ENCODE data around the gene ABLIM2. TPM values are rescaled to one million over a fixed set of nuclear protein-coding genes. Genes with fewer than 3 reads are reported as not detected.

Gene ABLIM2
- total RNA-seq, 1 donor from 2014 or later = 3.5 TPM

GRCh38 chr4:8146157-8146556 is 12.5 kb downstream of the ABLIM2 start:
- peaks cover 45% of the 10 kb centered on the region for H3K27me3 Mint-ChIP-seq (ENCODE audit: low read depth)
- no peak overlapping the region for H3K4me3 Mint-ChIP-seq
- H3K9me3 Mint-ChIP-seq = no peaks in the 10 kb centered on the region
- no peak for TF ChIP-seq CTCF (IDR thresholded peaks at IDR 0.05; ENCODE audit: unreplicated experiment)
- H3K36me3 Mint-ChIP-seq = no peaks in the 10 kb centered on the region
- peaks cover 6% of the 10 kb centered on the region for H3K4me1 Mint-ChIP-seq
- DNase-seq (ENCODE audit: low spot score in 2 of 2, unreplicated experiment in 2 of 2) = no peak
- no peak overlapping the region for H3K27ac Mint-ChIP-seq

DNA sequence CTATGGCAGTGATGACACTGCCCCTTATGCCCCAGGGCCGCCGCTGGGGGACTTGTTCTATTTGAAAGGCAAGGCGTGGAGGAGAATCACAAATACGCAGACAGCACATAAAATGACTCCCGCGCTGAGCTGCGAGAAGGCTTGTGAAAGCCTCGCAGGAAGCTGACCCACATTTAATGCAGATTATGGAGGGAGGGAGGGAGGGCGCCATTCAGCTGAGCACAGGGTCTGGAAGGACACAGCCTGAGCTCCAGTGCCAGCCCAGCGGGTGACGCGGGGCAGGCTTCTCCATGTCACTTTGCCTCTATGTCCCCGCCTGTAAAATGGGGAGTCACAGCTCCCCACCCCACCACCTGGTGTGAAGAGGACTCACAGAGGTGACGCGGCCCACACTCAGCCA is 14.3 kb downstream of the ABLIM2 start:
- Mint-ChIP-seq H3K9me3 (no peaks in the 10 kb centered on the region), H3K4me3 (no peak overlapping the region), H3K27ac (no peak overlapping the region), H3K27me3 (ENCODE audit: low read depth) (peaks cover 38% of the 10 kb centered on the region), H3K36me3 (no peaks in the 10 kb centered on the region), H3K4me1 (peaks cover 6% of the 10 kb centered on the region)
- TF ChIP-seq CTCF (IDR thresholded peaks at IDR 0.05; ENCODE audit: unreplicated experiment) = no peak
- no peak for DNase-seq (ENCODE audit: low spot score in 2 of 2, unreplicated experiment in 2 of 2)

- TF ChIP-seq CTCF (IDR thresholded peaks at IDR 0.05; ENCODE audit: unreplicated experiment) = no peak
- Mint-ChIP-seq H3K4me1 (peaks cover 6% of the 10 kb centered on the region), H3K27me3 (ENCODE audit: low read depth) (peaks cover 35% of the 10 kb centered on the region)
These were observed 15.0 kb downstream of the ABLIM2 start for GRCh38 chr4:8143392-8144140.

DNA sequence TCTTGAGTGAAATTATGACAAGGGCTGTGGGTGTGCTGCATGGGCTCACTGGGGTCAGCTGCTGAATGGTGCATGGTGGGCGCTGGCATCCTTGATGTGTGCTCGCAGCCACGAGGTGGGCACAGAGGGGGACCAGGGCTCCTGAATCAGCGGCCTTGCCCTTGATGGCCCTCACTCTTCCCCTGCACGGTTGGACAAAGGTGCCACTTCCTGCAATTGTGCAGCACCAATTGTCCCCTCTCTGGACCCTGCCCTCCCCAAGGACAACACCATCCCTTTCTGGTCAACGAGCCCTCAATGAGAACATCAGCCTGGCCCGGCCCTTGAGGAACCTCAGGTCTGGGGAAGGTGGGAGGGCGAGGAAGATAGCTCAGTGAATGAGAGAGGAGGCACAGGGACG is 16.1 kb downstream of the ABLIM2 start:
- peaks cover 10% of the 10 kb centered on the region for H3K9me3 Mint-ChIP-seq
- TF ChIP-seq CTCF (IDR thresholded peaks at IDR 0.05; ENCODE audit: unreplicated experiment) = no peak
- H3K27me3 Mint-ChIP-seq (ENCODE audit: low read depth) = peaks cover 33% of the 10 kb centered on the region
- no peak overlapping the region for H3K4me3 Mint-ChIP-seq
- peaks cover 6% of the 10 kb centered on the region for H3K4me1 Mint-ChIP-seq
- no peaks in the 10 kb centered on the region for H3K36me3 Mint-ChIP-seq
- no peak overlapping the region for H3K27ac Mint-ChIP-seq
- DNase-seq (ENCODE audit: low spot score in 2 of 2, unreplicated experiment in 2 of 2) = no peak

More at GRCh38 chr4:8143392-8144140, 15.0 kb downstream of the ABLIM2 start:
- H3K36me3 Mint-ChIP-seq = no peaks in the 10 kb centered on the region
- no peak overlapping the region for H3K4me3 Mint-ChIP-seq
- peaks cover 2% of the 10 kb centered on the region for H3K9me3 Mint-ChIP-seq
- no peak for DNase-seq (ENCODE audit: low spot score in 2 of 2, unreplicated experiment in 2 of 2)
- H3K27ac Mint-ChIP-seq = no peak overlapping the region

GRCh38 chr4:8141935-8142334 is 16.7 kb downstream of the ABLIM2 start:
- Mint-ChIP-seq H3K36me3 (no peaks in the 10 kb centered on the region), H3K9me3 (peaks cover 10% of the 10 kb centered on the region), H3K27ac (no peak overlapping the region), H3K27me3 (ENCODE audit: low read depth) (peaks cover 29% of the 10 kb centered on the region), H3K4me1 (peaks cover 6% of the 10 kb centered on the region), H3K4me3 (no peak overlapping the region)
- no peak for TF ChIP-seq CTCF (IDR thresholded peaks at IDR 0.05; ENCODE audit: unreplicated experiment)
- no peak for DNase-seq (ENCODE audit: low spot score in 2 of 2, unreplicated experiment in 2 of 2)

Data from mesothelial cell of epicardium (in vitro differentiated cells).